K562 (cell line): ENCODE measurements around the gene UNKL. TPM values are rescaled to one million over a fixed set of nuclear protein-coding genes. Genes with fewer than 3 reads are reported as not detected.

Experiments used
- ATAC-seq: fragments of 200-7000 bp; cut with Tn5 transposase; 3 replicates; pipeline ENCODE4 v1.9.1; 2020; ENCODE audit warnings: moderate library complexity
- BruUV-seq: library from RNA; stranded (reverse); fragments of 400-500 nt; replicated peaks from 2 replicates; lab custom pipeline; 2021; lab: Mats Ljungman, UMichigan
- CTCF ChIA-PET: fragments of 300-600 bp; formaldehyde crosslinking; extraction: SDS; loops from one replicate; lab custom pipeline; 2021; ENCODE audit warnings: low intra/inter-chr PET ratio; lab: Yijun Ruan, JAX
- POLR2A ChIA-PET: fragments of 300-600, 350-650 bp; sonication (Branson Sonifier 250); formaldehyde crosslinking; extraction: SDS; loops from one replicate; lab custom pipeline; 2021; ENCODE audit warnings: antibody characterized with exemption, inconsistent platforms; lab: Yijun Ruan, JAX
- DNase-seq, 4 experiments: peaks; one replicate each; pipeline versions ENCODE4 v3.0.0 to v3.0.0-alpha.2; 2011 to 2018; ENCODE audit warnings: low spot score in 3 of 4, mixed read lengths in 3 of 4; ENCODE audit errors: extremely low read depth in 1 of 4
- FAIRE-seq: peaks from 2 replicates; lab custom pipeline; 2011; peaks lifted over from hg19 to GRCh38; lab: Jason Lieb, UNC
- H2AFZ ChIP-seq: 2 replicates; pipeline ENCODE4 v1.6.0; 2011; ENCODE audit warnings: low read depth, low read length, control low read depth, inconsistent platforms
- H3K27ac ChIP-seq: fragments of 200-600 bp; 3 replicates; pipeline ENCODE4 v1.8.0; 2011; ENCODE audit warnings: low read depth, mild to moderate bottlenecking, control low read depth, inconsistent platforms, low read length, moderate library complexity, mixed read lengths; ENCODE audit errors: extremely low read depth
- H3K27me3 ChIP-seq, 2 experiments: fragments of 300-600 bp in 1 of 2; 2 replicates in 1 of 2; 3 replicates in 1 of 2; pipeline versions ENCODE4 v1.6.0 to v1.8.0; 2011; ENCODE audit warnings: inconsistent platforms in 2 of 2, low read length in 2 of 2, mild to moderate bottlenecking in 1 of 2, mixed read lengths in 1 of 2, moderate library complexity in 1 of 2; ENCODE audit not compliant: control insufficient read depth in 2 of 2, insufficient read depth in 2 of 2
- H3K36me3 ChIP-seq: fragments of 300-600 bp; 3 replicates; pipeline ENCODE4 v1.8.0; 2011; ENCODE audit warnings: mild to moderate bottlenecking, low read length, inconsistent platforms; ENCODE audit not compliant: control insufficient read depth, insufficient read depth
- H3K4me1 ChIP-seq, 2 experiments: fragments of 200-600 bp in 1 of 2; replicated peaks in 1 of 2; 2 replicates in 1 of 2; 3 replicates in 1 of 2; pipeline versions ENCODE4 v1.5.1 to v1.8.0; 2011; ENCODE audit warnings: inconsistent platforms in 2 of 2, low read length in 2 of 2, mild to moderate bottlenecking in 1 of 2, mixed read lengths in 1 of 2, moderate library complexity in 1 of 2; ENCODE audit not compliant: control insufficient read depth in 2 of 2, insufficient read depth in 2 of 2
- H3K4me2 ChIP-seq: 2 replicates; pipeline ENCODE4 v1.6.1; 2011; ENCODE audit warnings: low read length, control low read depth, inconsistent platforms, mixed read lengths; ENCODE audit not compliant: insufficient read depth
- H3K4me3 ChIP-seq: fragments of 200-600 bp; sonication (generic), shearing (Covaris generic); 2 replicates; pipeline ENCODE4 v1.5.1; 2016; ENCODE audit warnings: control low read depth, inconsistent platforms
- H3K79me2 ChIP-seq: fragments of 200-600 bp; 3 replicates; pipeline ENCODE4 v1.8.0; 2011; ENCODE audit warnings: low read length, inconsistent platforms; ENCODE audit not compliant: control insufficient read depth, insufficient read depth
- H3K9ac ChIP-seq, 2 experiments: 2 replicates each; pipeline versions ENCODE4 v1.6.0 to v1.6.1; 2011; ENCODE audit warnings: low read depth in 2 of 2, low read length in 2 of 2, control low read depth in 1 of 2, inconsistent platforms in 1 of 2, mild to moderate bottlenecking in 1 of 2, mixed read lengths in 1 of 2; ENCODE audit not compliant: insufficient read depth in 1 of 2
- H3K9me1 ChIP-seq: one replicate; pipeline ENCODE4 v1.6.0; 2011; ENCODE audit warnings: inconsistent platforms, mild to moderate bottlenecking, low read length, moderate library complexity; ENCODE audit not compliant: control insufficient read depth, insufficient read depth
- H3K9me3 ChIP-seq: replicated peaks from 2 replicates; pipeline ENCODE4 v1.5.1; 2011; ENCODE audit warnings: low read depth, low read length, inconsistent platforms; ENCODE audit not compliant: control insufficient read depth, insufficient read depth
- H4K20me1 ChIP-seq: replicated peaks from 2 replicates; pipeline ENCODE4 v1.6.1; 2011; ENCODE audit warnings: low read length, inconsistent platforms, mixed read lengths; ENCODE audit not compliant: control insufficient read depth, insufficient read depth
- SAFB ChIP-seq: fragments of 200-400 bp; formaldehyde crosslinking; IDR thresholded peaks from 2 replicates; pipeline ENCODE4 v1.6.1; 2017; ENCODE audit warnings: low read depth, low read length, borderline replicate concordance
- WGBS: fragments of 100-300 bp; shearing (Covaris generic); methylation state at CpG from one replicate; pipeline ENCODE4 v1.1.6; 2016; ENCODE audit warnings: low coverage, mixed read lengths; ENCODE audit not compliant: insufficient coverage; ENCODE audit errors: missing lambda C conversion rate; 5-methylcytosine and 5-hydroxymethylcytosine counted together
- in situ Hi-C: fragments of 300-500 bp; cut with MboI; formaldehyde crosslinking; loops from 4 replicates; pipeline ENCODE4 v1.15.0; 2018; ENCODE audit warnings: inconsistent platforms, mixed read lengths
- intact Hi-C: fragments of 100-400 bp; cut with micrococcal nuclease; formaldehyde crosslinking; loops from 2 replicates; pipeline ENCODE4 v1.14.2; 2022
- polyA plus RNA-seq, 8 experiments: library from polyadenylated mRNA; depleted of rRNA in 4 of 8; stranded (reverse) in 5 of 8; unstranded in 3 of 8; fragments of >200 nt; fragmentation: Nextera tagmentation in 2 of 8; fragmentation: Illumina TruSeq in 1 of 8; extraction: Ambion mirVana in 2 of 8; extraction: Trizol in 1 of 8; gene quantifications; 2 replicates each; pipeline versions ENCODE4 v1.2.1 to v1.2.3, GENCODE V29; 2011 to 2014; ENCODE audit warnings: inconsistent platforms in 1 of 8, missing spikeins in 1 of 8
- total RNA-seq, 7 experiments: library from RNA; depleted of rRNA in 6 of 7; stranded (reverse); fragments of >200 nt in 6 of 7; fragmentation: Illumina TruSeq in 2 of 7; extraction: Trizol in 2 of 7; gene quantifications; 2 replicates each; pipeline versions ENCODE4 v1.2.1 to v1.2.3, GENCODE V29; 2011 to 2021; ENCODE audit warnings: low replicate concordance in 1 of 7
- TF ChIP-seq, protein P1 (sequence below): fragments of 450-650 bp; IDR thresholded peaks from 2 replicates; pipeline ENCODE4 v1.6.1; 2016; ENCODE audit warnings: mild to moderate bottlenecking

The UNKL gene
- total and polyA plus RNA-seq, 9 of the 15 experiments (the other 6 are each of a cell fraction or from before 2014, with no cell fraction given) = 0.37 to 30.2 (median 5.1) TPM

GRCh38 chr16:1437606-1438005 lies 23.1 kb upstream of the UNKL start:
- H3K4me3 ChIP-seq = no peak overlapping the region
- no peaks in the 10 kb centered on the region for H3K9me3 ChIP-seq
- 54% methylated on average over 13 of the region's 22 CpGs for WGBS
- H3K27ac ChIP-seq = no peak overlapping the region
- H3K9me1 ChIP-seq = no peaks in the 10 kb centered on the region
- H3K4me1 ChIP-seq = peaks cover 0 to 70% of the 10 kb centered on the region in 2 experiments; a peak in 3 of 5 replicates
- CTCF ChIA-PET = no interaction called here
- TF ChIP-seq, protein P1, sequence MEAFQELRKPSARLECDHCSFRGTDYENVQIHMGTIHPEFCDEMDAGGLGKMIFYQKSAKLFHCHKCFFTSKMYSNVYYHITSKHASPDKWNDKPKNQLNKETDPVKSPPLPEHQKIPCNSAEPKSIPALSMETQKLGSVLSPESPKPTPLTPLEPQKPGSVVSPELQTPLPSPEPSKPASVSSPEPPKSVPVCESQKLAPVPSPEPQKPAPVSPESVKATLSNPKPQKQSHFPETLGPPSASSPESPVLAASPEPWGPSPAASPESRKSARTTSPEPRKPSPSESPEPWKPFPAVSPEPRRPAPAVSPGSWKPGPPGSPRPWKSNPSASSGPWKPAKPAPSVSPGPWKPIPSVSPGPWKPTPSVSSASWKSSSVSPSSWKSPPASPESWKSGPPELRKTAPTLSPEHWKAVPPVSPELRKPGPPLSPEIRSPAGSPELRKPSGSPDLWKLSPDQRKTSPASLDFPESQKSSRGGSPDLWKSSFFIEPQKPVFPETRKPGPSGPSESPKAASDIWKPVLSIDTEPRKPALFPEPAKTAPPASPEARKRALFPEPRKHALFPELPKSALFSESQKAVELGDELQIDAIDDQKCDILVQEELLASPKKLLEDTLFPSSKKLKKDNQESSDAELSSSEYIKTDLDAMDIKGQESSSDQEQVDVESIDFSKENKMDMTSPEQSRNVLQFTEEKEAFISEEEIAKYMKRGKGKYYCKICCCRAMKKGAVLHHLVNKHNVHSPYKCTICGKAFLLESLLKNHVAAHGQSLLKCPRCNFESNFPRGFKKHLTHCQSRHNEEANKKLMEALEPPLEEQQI = no peak
- TF ChIP-seq SAFB = 0 out of 2 replicates have a peak, but pooled peaks have one; percentile 6
- ATAC-seq (no peak; the same call in 2 of the 3 replicates), DNase-seq (no peak), FAIRE-seq (no peak)
- intact Hi-C loops = no loop called here
- H3K36me3 ChIP-seq = no peaks in the 10 kb centered on the region
- H3K4me2 ChIP-seq = no peak overlapping the region
- H2AFZ ChIP-seq = no peak overlapping the region
- POLR2A ChIA-PET = interaction anchor here (0.8 to 1.6 kb wide), 3 partner anchors 30 to 60 kb away, joined by 3 to 5 read pairs (median 3); no protein-coding TSS in a partner anchor
- no TSS peak for BruUV-seq
- H3K79me2 ChIP-seq = no peaks in the 10 kb centered on the region
- peak overlapping the region in 1 of 2 experiments; percentile 45; a peak in 2 of 4 replicates for H3K9ac ChIP-seq
- H3K27me3 ChIP-seq = peaks cover 0 to 9% of the 10 kb centered on the region in 2 experiments; a peak in 2 of 5 replicates
- in situ Hi-C loops = no loop called here
- H4K20me1 ChIP-seq = no peaks in the 10 kb centered on the region
